Endothelial cell of umbilical vein (primary cell): Measurements from ENCODE around the gene DESI2. TPM values are rescaled to one million over a fixed set of nuclear protein-coding genes. Genes with fewer than 3 reads are reported as not detected.

Source experiments
- BruUV-seq: library from RNA; stranded (reverse); fragments of 400-500 nt; replicated peaks from 2 replicates; lab custom pipeline; 2021; lab: Mats Ljungman, UMichigan
- CTCF ChIA-PET: fragments of 300-600, 350-600 bp; sonication (Branson Sonifier 250); formaldehyde crosslinking; loops from one replicate; lab custom pipeline; 2021; ENCODE audit warnings: antibody characterized with exemption, inconsistent platforms; lab: Charles Lee
- POLR2A ChIA-PET: fragments of 300-600, 350-600 bp; sonication (Branson Sonifier 250); formaldehyde crosslinking; loops from one replicate; lab custom pipeline; 2021; ENCODE audit warnings: antibody characterized with exemption, inconsistent platforms; lab: Charles Lee
- DNase-seq: peaks from one replicate; pipeline ENCODE4 v3.0.0-alpha.2; 2011; ENCODE audit warnings: low read depth, low spot score
- FAIRE-seq: peaks from 2 replicates; lab custom pipeline; 2011; peaks lifted over from hg19 to GRCh38; lab: Jason Lieb, UNC
- H2AFZ ChIP-seq: 2 replicates; pipeline ENCODE4 v1.6.0; 2012; ENCODE audit warnings: low read depth, low read length, control low read depth, inconsistent platforms
- H3K27ac ChIP-seq: 2 replicates; pipeline ENCODE4 v1.5.1; 2011; ENCODE audit warnings: low read depth, mild to moderate bottlenecking, control low read depth, low read length, moderate library complexity; ENCODE audit not compliant: insufficient read depth
- H3K27me3 ChIP-seq, 2 experiments: 2 replicates each; pipeline versions ENCODE4 v1.6.0 to v1.6.1; 2011; ENCODE audit warnings: low read length in 2 of 2, mixed read lengths in 1 of 2; ENCODE audit not compliant: control insufficient read depth in 2 of 2, insufficient read depth in 2 of 2
- H3K36me3 ChIP-seq, 2 experiments: 2 replicates in 1 of 2; 3 replicates in 1 of 2; pipeline ENCODE4 v1.5.1; 2011; ENCODE audit warnings: low read length in 2 of 2, mild to moderate bottlenecking in 1 of 2, moderate library complexity in 1 of 2; ENCODE audit not compliant: control insufficient read depth in 2 of 2, insufficient read depth in 2 of 2; ENCODE audit errors: extremely low read depth in 1 of 2
- H3K4me1 ChIP-seq: 3 replicates; pipeline ENCODE4 v1.5.1; 2011; ENCODE audit warnings: mild to moderate bottlenecking, low read length; ENCODE audit not compliant: control insufficient read depth, insufficient read depth; ENCODE audit errors: extremely low read depth
- H3K4me2 ChIP-seq: 2 replicates; pipeline ENCODE4 v1.6.1; 2011; ENCODE audit warnings: low read length, control low read depth, mixed read lengths; ENCODE audit not compliant: insufficient read depth
- H3K4me3 ChIP-seq, 3 experiments: fragments of 200-600 bp in 1 of 3; sonication (generic), shearing (Covaris generic) in 1 of 3; replicated peaks in 1 of 3; 2 replicates each; pipeline ENCODE4 v1.5.1; 2011 to 2016; ENCODE audit warnings: control low read depth in 3 of 3, low read length in 3 of 3, mild to moderate bottlenecking in 2 of 3, inconsistent platforms in 1 of 3, low read depth in 1 of 3, moderate library complexity in 1 of 3; ENCODE audit not compliant: insufficient read depth in 1 of 3
- H3K79me2 ChIP-seq: 2 replicates; pipeline ENCODE4 v1.6.0; 2012; ENCODE audit warnings: low read length, inconsistent platforms; ENCODE audit not compliant: control insufficient read depth, insufficient read depth
- H3K9ac ChIP-seq: replicated peaks from 2 replicates; pipeline ENCODE3; 2011; ENCODE audit warnings: low read length, control low read depth; ENCODE audit not compliant: insufficient read depth; ENCODE audit errors: extremely low read depth
- H3K9me1 ChIP-seq: replicated peaks from 3 replicates; pipeline ENCODE4 v1.6.0; 2011; ENCODE audit warnings: mild to moderate bottlenecking, low read length; ENCODE audit not compliant: control insufficient read depth, insufficient read depth; ENCODE audit errors: extremely low read depth
- H3K9me3 ChIP-seq: replicated peaks from 2 replicates; pipeline ENCODE4 v1.5.1; 2012; ENCODE audit warnings: low read length, inconsistent platforms; ENCODE audit not compliant: control insufficient read depth, insufficient read depth
- H4K20me1 ChIP-seq: replicated peaks from 2 replicates; pipeline ENCODE3; 2011; ENCODE audit warnings: mild to moderate bottlenecking, low read length; ENCODE audit not compliant: control insufficient read depth, insufficient read depth; ENCODE audit errors: extremely low read depth
- CTCF ChIP-seq, 2 donors: IDR thresholded peaks; 1 replicate in 1 of 2; 2 replicates in 1 of 2; pipeline ENCODE4 v1.5.1; 2011; ENCODE audit warnings: low read length in 2 of 2, mild to moderate bottlenecking in 2 of 2, moderate library complexity in 2 of 2, control low read depth in 1 of 2, inconsistent platforms in 1 of 2, low read depth in 1 of 2; ENCODE audit not compliant: insufficient read depth in 1 of 2; ENCODE audit errors: extremely low read depth in 1 of 2
- EZH2 ChIP-seq: IDR thresholded peaks from 2 replicates; pipeline ENCODE4 v1.6.1; 2012; ENCODE audit warnings: borderline replicate concordance, low read depth, mild to moderate bottlenecking, moderate library complexity, low read length, inconsistent platforms; ENCODE audit not compliant: severe bottlenecking
- FOS ChIP-seq: IDR thresholded peaks from 2 replicates; pipeline ENCODE4 v1.6.1; 2011; ENCODE audit warnings: mild to moderate bottlenecking, low read length, moderate library complexity, borderline replicate concordance; ENCODE audit not compliant: insufficient read depth
- GATA2 ChIP-seq: IDR thresholded peaks from 2 replicates; pipeline ENCODE4 v1.7.0; 2011; ENCODE audit warnings: low read depth, mild to moderate bottlenecking, moderate library complexity, mixed read lengths, low read length; ENCODE audit not compliant: insufficient read length, insufficient read depth
- JUN ChIP-seq: IDR thresholded peaks from 2 replicates; pipeline ENCODE4 v1.6.1; 2011; ENCODE audit warnings: borderline replicate concordance, low read depth; ENCODE audit not compliant: insufficient read length, insufficient read depth
- MAX ChIP-seq: IDR thresholded peaks from 2 replicates; pipeline ENCODE4 v1.6.1; 2011; ENCODE audit not compliant: insufficient read depth, insufficient read length
- MYC ChIP-seq: IDR thresholded peaks from one replicate; pipeline ENCODE4 v1.6.1; 2011; ENCODE audit warnings: mild to moderate bottlenecking, low read depth, low read length
- POLR2AphosphoS5 ChIP-seq: IDR thresholded peaks from 2 replicates; pipeline ENCODE4 v1.6.1; 2012; ENCODE audit warnings: low read depth, mild to moderate bottlenecking, control low read depth, low read length, moderate library complexity; ENCODE audit not compliant: insufficient read depth
- dilution Hi-C: fragments of 300-500 bp; cut with MboI; formaldehyde crosslinking; loops from one replicate; pipeline ENCODE4 v1.15.0; 2019; ENCODE audit warnings: low sequenced_read_pairs; ENCODE audit not compliant: extremely low pct_ligation_motif_present
- intact Hi-C: fragments of 100-400 bp; cut with micrococcal nuclease; formaldehyde crosslinking; loops from one replicate; pipeline ENCODE4 v1.10.0; 2022
- polyA plus RNA-seq, 4 experiments: library from polyadenylated mRNA; depleted of rRNA in 3 of 4; stranded (reverse) in 3 of 4; unstranded in 1 of 4; fragments of >200 nt; gene quantifications; 2 replicates each; pipeline versions ENCODE4 v1.2.1 to v1.2.3, GENCODE V29; 2011 to 2012; ENCODE audit warnings: missing spikeins in 1 of 4
- total RNA-seq: library from RNA; stranded (reverse); gene quantifications from 2 replicates; pipeline ENCODE4 v1.2.3, GENCODE V29; 2021

DESI2 gene
- total and polyA plus RNA-seq, 2 donors (not counting 3 experiments of a cell fraction or from before 2014, with no cell fraction given) = 22.9 to 37.2 TPM

DNA sequence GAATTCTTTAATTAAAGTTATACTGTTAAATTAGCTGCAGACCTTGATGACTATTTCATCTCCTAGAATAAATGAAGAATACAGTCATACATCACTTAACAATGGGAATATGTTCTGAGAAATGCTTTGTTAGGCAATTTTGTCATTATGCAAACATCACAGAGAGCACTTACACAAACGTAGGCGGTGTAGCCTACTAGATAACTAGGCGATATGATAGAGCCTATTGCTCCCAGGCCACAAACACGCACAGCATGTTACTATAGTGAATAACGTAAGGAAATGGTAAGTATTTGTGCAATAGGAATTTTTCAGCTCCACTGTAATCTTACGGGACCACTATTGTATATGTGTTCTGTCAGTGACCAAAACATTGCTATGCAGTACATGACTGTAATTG, 37.6 kb upstream of the DESI2 start:
- dilution Hi-C loops = no loop called here
- Histone ChIP-seq H2AFZ (no peak overlapping the region), H3K4me2 (no peak overlapping the region), H3K27me3 (no peaks in the 10 kb centered on the region), H3K79me2 (no peaks in the 10 kb centered on the region), H3K4me1 (no peaks in the 10 kb centered on the region), H3K9ac (no peak overlapping the region), H3K36me3 (no peaks in the 10 kb centered on the region), H3K9me3 (no peaks in the 10 kb centered on the region), H4K20me1 (no peaks in the 10 kb centered on the region), H3K27ac (no peak overlapping the region), H3K4me3 (no peak overlapping the region), H3K9me1 (no peaks in the 10 kb centered on the region)
- ChIA-PET POLR2A (no interaction called here), CTCF (interaction anchor here (1.2 to 2.5 kb wide), 2 partner anchors 12 to 181 kb away, joined by 3 to 9 read pairs; no protein-coding TSS in a partner anchor)
- intact Hi-C loops = no loop called here
- no TSS peak for BruUV-seq
- TF ChIP-seq EZH2 = no peak
- TF ChIP-seq POLR2AphosphoS5 = no peak
- no peak for TF ChIP-seq GATA2
- TF ChIP-seq FOS = no peak
- no peak for TF ChIP-seq CTCF (IDR thresholded peaks at IDR 0.05; ENCODE audit: extremely low read depth in 1 of 2, insufficient read depth in 1 of 2, low read depth in 1 of 2, low read length in 2 of 2)
- TF ChIP-seq JUN = no peak
- TF ChIP-seq MAX = no peak
- no peak for TF ChIP-seq MYC
- FAIRE-seq (no peak), DNase-seq (no peak)
